ENCODE data around the gene NR2C2. TPM values are rescaled to one million over a fixed set of nuclear protein-coding genes. Genes with fewer than 3 reads are reported as not detected.

Gene NR2C2
- total RNA-seq, 4 donors from 2014 or later: 36.4 to 43.9 (median 40.8) TPM

DNA sequence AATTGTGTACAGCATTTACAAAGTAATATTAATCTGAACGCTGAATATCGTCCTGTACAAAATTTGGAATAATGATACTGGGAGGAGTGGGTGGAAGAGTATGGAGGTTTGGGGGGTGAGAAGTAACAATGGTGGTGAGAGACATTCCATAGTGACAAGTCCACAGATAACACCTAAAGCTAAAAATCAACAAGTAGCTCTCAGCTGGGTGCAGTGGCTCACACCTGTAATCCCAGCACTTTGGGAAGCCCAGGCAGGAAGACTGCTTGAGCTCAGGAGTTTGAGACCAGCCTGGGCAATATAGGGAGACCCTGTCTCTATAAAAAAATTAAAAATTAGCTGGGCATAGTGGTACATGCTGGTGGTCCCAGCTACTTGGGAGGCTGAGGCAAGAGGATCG lies 112.6 kb downstream of the NR2C2 start:
- H3K36me3 ChIP-seq: peaks cover 17 to 36% (median 33%) of the 10 kb centered on the region in 4 donors
- 93% methylated on average over 3 of the region's 3 CpGs for WGBS
- intact Hi-C loops (cut with DNase I): no loop called here

DNA sequence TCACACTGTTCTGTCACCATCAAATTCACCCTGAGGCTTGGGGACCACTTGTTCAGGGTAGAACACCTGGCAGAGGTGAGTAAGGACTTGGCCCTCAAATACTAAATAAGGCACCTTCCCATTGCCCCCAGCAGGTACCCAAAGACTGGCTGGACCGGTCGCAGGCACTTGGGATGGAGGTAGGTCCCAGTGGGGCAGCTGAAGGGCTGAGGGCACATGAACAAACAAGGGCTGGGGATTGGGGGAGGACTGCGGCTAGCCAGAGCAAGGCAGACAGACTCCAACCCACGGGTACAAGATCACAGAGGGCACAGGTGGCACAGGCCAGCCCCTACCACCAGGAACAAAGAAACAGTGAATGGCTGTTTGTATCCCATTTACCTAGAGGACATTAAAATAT lies 115.9 kb downstream of the NR2C2 start:
- Histone ChIP-seq H3K4me3 (peak overlapping the region in 1 of 4 donors; percentile 92), H3K9me3 (no peaks in the 10 kb centered on the region), H3K36me3 (peaks cover 9 to 14% (median 12%) of the 10 kb centered on the region in 4 donors), H3K4me1 (peaks cover 13 to 26% (median 22%) of the 10 kb centered on the region in 4 donors), H3K27me3 (no peaks in the 10 kb centered on the region), H3K27ac (replicated peaks in 1 of 4) (peak overlapping the region in 1 of 4 donors; percentile 1)
- WGBS: 93% methylated on average over 4 of the region's 4 CpGs
- TF ChIP-seq POLR2A (IDR thresholded peaks at IDR 0.05; ENCODE audit: low read depth) (no peak), EP300 (IDR thresholded peaks at IDR 0.05) (no peak), POLR2AphosphoS5 (IDR thresholded peaks at IDR 0.05) (no peak)
- TF ChIP-seq, protein P1, sequence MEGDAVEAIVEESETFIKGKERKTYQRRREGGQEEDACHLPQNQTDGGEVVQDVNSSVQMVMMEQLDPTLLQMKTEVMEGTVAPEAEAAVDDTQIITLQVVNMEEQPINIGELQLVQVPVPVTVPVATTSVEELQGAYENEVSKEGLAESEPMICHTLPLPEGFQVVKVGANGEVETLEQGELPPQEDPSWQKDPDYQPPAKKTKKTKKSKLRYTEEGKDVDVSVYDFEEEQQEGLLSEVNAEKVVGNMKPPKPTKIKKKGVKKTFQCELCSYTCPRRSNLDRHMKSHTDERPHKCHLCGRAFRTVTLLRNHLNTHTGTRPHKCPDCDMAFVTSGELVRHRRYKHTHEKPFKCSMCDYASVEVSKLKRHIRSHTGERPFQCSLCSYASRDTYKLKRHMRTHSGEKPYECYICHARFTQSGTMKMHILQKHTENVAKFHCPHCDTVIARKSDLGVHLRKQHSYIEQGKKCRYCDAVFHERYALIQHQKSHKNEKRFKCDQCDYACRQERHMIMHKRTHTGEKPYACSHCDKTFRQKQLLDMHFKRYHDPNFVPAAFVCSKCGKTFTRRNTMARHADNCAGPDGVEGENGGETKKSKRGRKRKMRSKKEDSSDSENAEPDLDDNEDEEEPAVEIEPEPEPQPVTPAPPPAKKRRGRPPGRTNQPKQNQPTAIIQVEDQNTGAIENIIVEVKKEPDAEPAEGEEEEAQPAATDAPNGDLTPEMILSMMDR (IDR thresholded peaks at IDR 0.05): no peak
- no peak for DNase-seq (ENCODE audit: extremely low spot score)
- intact Hi-C loops (cut with DNase I): no loop called here

More for the DNA sequence above, 112.6 kb downstream of the NR2C2 start:
- H3K27ac ChIP-seq (replicated peaks in 1 of 4): no peak overlapping the region
- no peaks in the 10 kb centered on the region for H3K9me3 ChIP-seq
- no peak for DNase-seq (ENCODE audit: extremely low spot score)
- peaks cover 13 to 21% (median 16%) of the 10 kb centered on the region in 4 donors for H3K4me1 ChIP-seq
- no peaks in the 10 kb centered on the region for H3K27me3 ChIP-seq
- TF ChIP-seq EP300 (IDR thresholded peaks at IDR 0.05): no peak
- TF ChIP-seq, protein P1 (IDR thresholded peaks at IDR 0.05): no peak
- TF ChIP-seq POLR2AphosphoS5 (IDR thresholded peaks at IDR 0.05): no peak
- TF ChIP-seq POLR2A (IDR thresholded peaks at IDR 0.05; ENCODE audit: low read depth): no peak
- H3K4me3 ChIP-seq: no peak overlapping the region

DNA sequence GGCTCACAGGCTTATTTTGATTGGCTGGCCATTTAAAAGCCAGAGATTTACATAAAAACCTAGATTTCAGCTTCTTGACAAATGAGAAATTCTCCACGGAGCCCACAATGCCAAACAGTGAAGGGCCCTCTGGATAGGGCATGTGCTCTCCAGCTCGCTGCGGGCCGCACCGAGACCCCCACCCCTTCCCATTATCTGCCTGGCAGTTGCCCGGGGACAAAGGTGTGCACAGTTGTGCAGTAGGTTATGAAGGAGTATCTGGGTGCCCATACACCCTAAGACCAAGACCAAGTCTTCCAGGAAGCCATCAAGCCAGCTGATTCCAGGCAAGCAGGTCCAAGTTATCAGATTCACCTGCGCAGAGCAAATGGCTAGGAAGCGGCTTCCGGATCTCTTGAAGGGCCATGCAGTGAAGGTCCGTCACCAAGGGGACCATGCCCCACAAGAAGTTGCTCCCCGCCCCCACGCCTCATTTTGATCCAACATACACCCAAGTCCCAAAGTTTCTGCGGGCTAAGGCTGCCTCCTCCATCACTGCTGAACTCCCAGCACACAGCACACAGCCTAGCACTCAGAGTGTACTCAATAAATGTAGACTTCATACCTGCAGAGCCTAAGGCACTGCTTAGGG lies 116.4 kb downstream of the NR2C2 start:
- H3K9me3 ChIP-seq: no peaks in the 10 kb centered on the region
- peak overlapping the region in 2 of 4 donors; percentile 1 to 82 for H3K27ac ChIP-seq (replicated peaks in 1 of 4)
- no peak for DNase-seq (ENCODE audit: extremely low spot score)
- no peak for TF ChIP-seq POLR2A (IDR thresholded peaks at IDR 0.05; ENCODE audit: low read depth)
- no peak for TF ChIP-seq POLR2AphosphoS5 (IDR thresholded peaks at IDR 0.05)
- TF ChIP-seq, protein P1 (IDR thresholded peaks at IDR 0.05): no peak
- no peak for TF ChIP-seq EP300 (IDR thresholded peaks at IDR 0.05)
- peaks cover 13 to 26% (median 22%) of the 10 kb centered on the region in 4 donors for H3K4me1 ChIP-seq
- H3K36me3 ChIP-seq: peaks cover 4 to 9% (median 7%) of the 10 kb centered on the region in 4 donors
- H3K27me3 ChIP-seq: no peaks in the 10 kb centered on the region
- peak overlapping the region; percentile 78 to 98 (median 90) for H3K4me3 ChIP-seq
- WGBS: 85% methylated on average over 13 of the region's 13 CpGs
- intact Hi-C loops (cut with DNase I): no loop called here

DNA sequence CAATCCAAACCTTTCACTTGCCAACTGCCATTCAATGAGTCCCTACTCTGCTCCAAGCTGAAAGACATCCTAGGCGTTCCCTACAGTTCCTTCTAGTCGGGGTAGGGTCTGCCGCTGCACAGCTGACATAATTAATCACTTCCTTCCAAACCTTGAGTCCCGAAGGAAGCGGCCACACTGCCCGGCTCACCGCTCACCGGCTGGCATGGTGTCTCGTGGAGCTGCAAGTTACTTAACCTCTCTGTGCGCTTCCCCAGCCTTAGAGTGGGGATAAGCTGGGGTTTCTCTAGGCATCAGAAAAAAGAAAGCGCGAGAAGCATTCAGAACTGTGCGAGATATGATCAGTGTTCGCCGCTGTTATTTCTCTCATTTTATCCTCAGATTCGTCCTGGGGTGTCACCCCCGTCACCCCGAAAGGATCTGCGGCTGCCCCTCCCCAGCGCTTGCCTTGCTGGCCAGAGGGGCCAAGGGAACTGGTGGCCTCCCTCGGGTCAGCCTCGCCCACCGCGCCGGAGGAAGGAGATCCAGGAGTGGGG lies 117.0 kb downstream of the NR2C2 start:
- TF ChIP-seq EP300 (IDR thresholded peaks at IDR 0.05) (no peak), POLR2AphosphoS5 (IDR thresholded peaks at IDR 0.05) (no peak), POLR2A (IDR thresholded peaks at IDR 0.05; ENCODE audit: low read depth) (no peak)
- TF ChIP-seq, protein P1 (IDR thresholded peaks at IDR 0.05): no peak
- no peaks in the 10 kb centered on the region for H3K9me3 ChIP-seq
- peak overlapping the region; percentile 82 to 87 (median 85) for H3K27ac ChIP-seq (replicated peaks in 1 of 4)
- H3K4me3 ChIP-seq: peak overlapping the region; percentile 78 to 98 (median 90)
- peaks cover 13 to 26% (median 22%) of the 10 kb centered on the region in 4 donors for H3K4me1 ChIP-seq
- DNase-seq (ENCODE audit: extremely low spot score): no peak
- WGBS: 0% methylated on average over 22 of the region's 25 CpGs
- H3K36me3 ChIP-seq: peaks cover 0 to 3% (median under 1%) of the 10 kb centered on the region in 4 donors
- no peaks in the 10 kb centered on the region for H3K27me3 ChIP-seq
- intact Hi-C loops (cut with DNase I): no loop called here

Data from esophagus muscularis mucosa (tissue), 4 donors.